ENCODE results near the gene AATK. TPM values are rescaled to one million over a fixed set of nuclear protein-coding genes. Genes with fewer than 3 reads are reported as not detected.

Gene AATK
- total RNA-seq, 1 donor from 2014 or later, result 7.7 TPM

GRCh38 chr17:81200201-81200600, 34.2 kb upstream of the AATK start:
- DNase-seq (ENCODE audit: low spot score), result no peak
- Mint-ChIP-seq H3K36me3 (ENCODE audit: low read depth, unreplicated experiment) (no peaks in the 10 kb centered on the region), H3K27ac (ENCODE audit: unreplicated experiment) (no peak overlapping the region), H3K9me3 (ENCODE audit: unreplicated experiment) (no peaks in the 10 kb centered on the region), H3K4me3 (ENCODE audit: unreplicated experiment) (no peak overlapping the region), H3K27me3 (ENCODE audit: unreplicated experiment) (peaks cover 2% of the 10 kb centered on the region), H3K4me1 (ENCODE audit: unreplicated experiment) (peaks cover 5% of the 10 kb centered on the region)
- TF ChIP-seq CTCF (IDR thresholded peaks at IDR 0.05; ENCODE audit: unreplicated experiment), result no peak

GRCh38 chr17:81199482-81199830, 33.4 kb upstream of the AATK start:
- Mint-ChIP-seq H3K9me3 (ENCODE audit: unreplicated experiment) (no peaks in the 10 kb centered on the region), H3K27ac (ENCODE audit: unreplicated experiment) (no peak overlapping the region), H3K27me3 (ENCODE audit: unreplicated experiment) (peaks cover 4% of the 10 kb centered on the region), H3K36me3 (ENCODE audit: low read depth, unreplicated experiment) (no peaks in the 10 kb centered on the region), H3K4me3 (ENCODE audit: unreplicated experiment) (no peak overlapping the region), H3K4me1 (ENCODE audit: unreplicated experiment) (peaks cover 5% of the 10 kb centered on the region)
- TF ChIP-seq CTCF (IDR thresholded peaks at IDR 0.05; ENCODE audit: unreplicated experiment), result no peak
- no peak for DNase-seq (ENCODE audit: low spot score)

- Mint-ChIP-seq H3K4me3 (ENCODE audit: unreplicated experiment) (no peak overlapping the region), H3K27ac (ENCODE audit: unreplicated experiment) (no peak overlapping the region), H3K27me3 (ENCODE audit: unreplicated experiment) (peaks cover 4% of the 10 kb centered on the region), H3K9me3 (ENCODE audit: unreplicated experiment) (no peaks in the 10 kb centered on the region), H3K4me1 (ENCODE audit: unreplicated experiment) (peaks cover 5% of the 10 kb centered on the region), H3K36me3 (ENCODE audit: low read depth, unreplicated experiment) (no peaks in the 10 kb centered on the region)
- no peak for TF ChIP-seq CTCF (IDR thresholded peaks at IDR 0.05; ENCODE audit: unreplicated experiment)
- DNase-seq (ENCODE audit: low spot score), result no peak
Observed at GRCh38 chr17:81198826-81199481, 32.9 kb upstream of the AATK start.

- H3K4me3 Mint-ChIP-seq (ENCODE audit: unreplicated experiment), result no peak overlapping the region
- DNase-seq (ENCODE audit: low spot score), result no peak
- peak overlapping the region; percentile 74 for H3K27ac Mint-ChIP-seq (ENCODE audit: unreplicated experiment)
- no peaks in the 10 kb centered on the region for H3K36me3 Mint-ChIP-seq (ENCODE audit: low read depth, unreplicated experiment)
- peaks cover 4% of the 10 kb centered on the region for H3K27me3 Mint-ChIP-seq (ENCODE audit: unreplicated experiment)
- H3K9me3 Mint-ChIP-seq (ENCODE audit: unreplicated experiment), result no peaks in the 10 kb centered on the region
- H3K4me1 Mint-ChIP-seq (ENCODE audit: unreplicated experiment), result peaks cover 5% of the 10 kb centered on the region
- no peak for TF ChIP-seq CTCF (IDR thresholded peaks at IDR 0.05; ENCODE audit: unreplicated experiment)
Observed at GRCh38 chr17:81197831-81198490, 31.9 kb upstream of the AATK start.

- Mint-ChIP-seq H3K4me1 (ENCODE audit: unreplicated experiment) (peaks cover 5% of the 10 kb centered on the region), H3K36me3 (ENCODE audit: low read depth, unreplicated experiment) (no peaks in the 10 kb centered on the region), H3K27me3 (ENCODE audit: unreplicated experiment) (peaks cover 4% of the 10 kb centered on the region), H3K9me3 (ENCODE audit: unreplicated experiment) (no peaks in the 10 kb centered on the region), H3K4me3 (ENCODE audit: unreplicated experiment) (no peak overlapping the region), H3K27ac (ENCODE audit: unreplicated experiment) (peak overlapping the region; percentile 74)
- no peak for DNase-seq (ENCODE audit: low spot score)
- TF ChIP-seq CTCF (IDR thresholded peaks at IDR 0.05; ENCODE audit: unreplicated experiment), result no peak
Observed at GRCh38 chr17:81197409-81197795, 31.4 kb upstream of the AATK start.
